NCI-H226 (cell line): ENCODE data around the gene KDM5B.

Experiments
- DNase-seq: peaks from one replicate; pipeline ENCODE4 v3.0.0-alpha.2; 2015

KDM5B gene

GRCh38 chr1:202710070-202711045, 97.9 kb downstream of the KDM5B start, which contains the start of gene SYT2:
Gene SYT2, minus strand, starts transcription at chr1:202710454. Its CDS starts 104,682 bp downstream, at chr1:202605772.
- no peak for DNase-seq

GRCh38 chr1:202709276-202710041, 98.8 kb downstream of the KDM5B start:
- DNase-seq: no peak

GRCh38 chr1:202708456-202709275, 99.6 kb downstream of the KDM5B start:
- DNase-seq: no peak

GRCh38 chr1:202706851-202707250, 101.4 kb downstream of the KDM5B start:
- no peak for DNase-seq

- no peak for DNase-seq
These were observed 103.6 kb downstream of the KDM5B start for GRCh38 chr1:202704601-202705000.

GRCh38 chr1:202703191-202703590, 105.0 kb downstream of the KDM5B start:
- no peak for DNase-seq

- DNase-seq: no peak
These were observed 106.1 kb downstream of the KDM5B start for GRCh38 chr1:202702088-202702487.

GRCh38 chr1:202701200-202701599, 107.0 kb downstream of the KDM5B start:
- DNase-seq: no peak

GRCh38 chr1:202700061-202700460, 108.2 kb downstream of the KDM5B start:
- no peak for DNase-seq

- no peak for DNase-seq
These were observed 109.9 kb downstream of the KDM5B start for GRCh38 chr1:202698276-202698675.

GRCh38 chr1:202697038-202697437, 111.2 kb downstream of the KDM5B start:
- no peak for DNase-seq

GRCh38 chr1:202694314-202694713, 113.9 kb downstream of the KDM5B start:
- no peak for DNase-seq

GRCh38 chr1:202692959-202693555, 115.2 kb downstream of the KDM5B start:
- peak; percentile 40 for DNase-seq

GRCh38 chr1:202691816-202692215, 116.4 kb downstream of the KDM5B start:
- no peak for DNase-seq

- no peak for DNase-seq
These were observed 118.5 kb downstream of the KDM5B start for GRCh38 chr1:202689493-202690342.

- no peak for DNase-seq
These were observed 119.1 kb downstream of the KDM5B start for GRCh38 chr1:202689082-202689481.

GRCh38 chr1:202688401-202688800, 119.8 kb downstream of the KDM5B start:
- no peak for DNase-seq

- no peak for DNase-seq
These were observed 120.4 kb downstream of the KDM5B start for GRCh38 chr1:202687798-202688197.

- DNase-seq: no peak
These were observed 120.9 kb downstream of the KDM5B start for GRCh38 chr1:202687370-202687769.

GRCh38 chr1:202685641-202686040, 122.6 kb downstream of the KDM5B start:
- DNase-seq: no peak

- DNase-seq: no peak
These were observed 123.5 kb downstream of the KDM5B start for GRCh38 chr1:202684716-202685115.
